Lower leg skin (tissue), 3 donors: Measurements from ENCODE around the gene ZRANB3.

Experiments used
- CTCF ChIP-seq, 3 donors: fragments of 450-650 bp; IDR thresholded peaks; one replicate each; pipeline ENCODE4 v1.5.1; 2016; ENCODE audit warnings: antibody characterized with exemption in 3 of 3, mild to moderate bottlenecking in 3 of 3, moderate library complexity in 2 of 3
- POLR2A ChIP-seq, 2 donors: fragments of 450-650 bp; IDR thresholded peaks; one replicate each; pipeline ENCODE4 v1.6.1; 2016 to 2017; ENCODE audit warnings: antibody characterized with exemption in 2 of 2, mild to moderate bottlenecking in 1 of 2, moderate library complexity in 1 of 2

- TF ChIP-seq CTCF (IDR thresholded peaks at IDR 0.05) (no peak), POLR2A (IDR thresholded peaks at IDR 0.05) (no peak)
Measured at GRCh38 chr2:135144343-135144742, 386.7 kb downstream of the ZRANB3 start.
